HG03095 (cell line): ENCODE results near the gene CSTF2.
"Not testable (repeated sequence)": the region's sequence is repeated elsewhere in the genome, so short reads cannot be mapped to it uniquely, and the experiment has no call there.

Source experiments
- ATAC-seq: cut with Tn5 transposase; IDR thresholded peaks from one replicate; pipeline ENCODE4 v1.9.1; 2021; ENCODE audit warnings: moderate library complexity; ENCODE audit not compliant: unreplicated experiment

CSTF2 gene, protein sequence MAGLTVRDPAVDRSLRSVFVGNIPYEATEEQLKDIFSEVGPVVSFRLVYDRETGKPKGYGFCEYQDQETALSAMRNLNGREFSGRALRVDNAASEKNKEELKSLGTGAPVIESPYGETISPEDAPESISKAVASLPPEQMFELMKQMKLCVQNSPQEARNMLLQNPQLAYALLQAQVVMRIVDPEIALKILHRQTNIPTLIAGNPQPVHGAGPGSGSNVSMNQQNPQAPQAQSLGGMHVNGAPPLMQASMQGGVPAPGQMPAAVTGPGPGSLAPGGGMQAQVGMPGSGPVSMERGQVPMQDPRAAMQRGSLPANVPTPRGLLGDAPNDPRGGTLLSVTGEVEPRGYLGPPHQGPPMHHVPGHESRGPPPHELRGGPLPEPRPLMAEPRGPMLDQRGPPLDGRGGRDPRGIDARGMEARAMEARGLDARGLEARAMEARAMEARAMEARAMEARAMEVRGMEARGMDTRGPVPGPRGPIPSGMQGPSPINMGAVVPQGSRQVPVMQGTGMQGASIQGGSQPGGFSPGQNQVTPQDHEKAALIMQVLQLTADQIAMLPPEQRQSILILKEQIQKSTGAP

DNA sequence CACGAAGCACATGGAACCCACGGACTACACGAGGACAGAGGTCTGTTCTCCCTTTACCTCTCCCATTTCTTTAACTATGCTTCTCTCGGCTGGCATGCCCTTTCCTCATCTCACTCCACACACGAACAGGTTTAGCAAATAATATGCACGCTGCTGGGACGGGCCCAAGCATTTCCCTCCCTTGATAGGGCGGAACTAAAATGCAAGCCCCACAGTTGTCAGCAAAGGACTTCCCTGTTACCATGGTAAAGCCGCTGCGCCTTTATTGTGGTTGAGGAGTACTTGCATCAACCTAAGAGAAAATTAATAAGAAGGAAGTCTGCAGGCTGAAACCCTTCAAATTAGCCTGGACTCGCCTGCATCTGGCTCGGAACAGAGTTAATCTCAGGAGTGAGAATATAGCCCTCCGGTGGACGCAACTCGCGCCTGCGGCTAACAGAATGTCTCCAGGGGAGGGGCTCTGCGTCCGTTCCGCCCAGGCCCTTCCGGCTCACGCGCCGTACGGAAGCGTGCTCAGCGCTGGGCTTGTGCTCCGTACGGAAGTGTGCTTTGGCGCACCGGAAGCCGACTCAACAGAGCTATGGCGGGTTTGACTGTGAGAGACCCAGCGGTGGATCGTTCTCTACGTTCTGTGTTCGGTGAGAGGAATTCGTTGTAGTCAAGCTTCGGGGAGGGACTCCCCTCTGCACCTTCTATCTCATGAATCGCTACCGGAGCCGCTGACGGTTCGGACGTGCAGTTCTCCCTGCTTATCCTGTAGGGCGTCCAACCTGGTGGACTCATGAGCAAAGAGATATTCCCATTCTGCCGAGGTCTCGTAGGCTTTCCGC, at the start of gene CSTF2:
CSTF2 (plus strand) TSS at position 555 of the 830 bp plus-strand sequence; CDS start at position 581, 26 bp downstream.
- peak; percentile 99 for ATAC-seq

DNA sequence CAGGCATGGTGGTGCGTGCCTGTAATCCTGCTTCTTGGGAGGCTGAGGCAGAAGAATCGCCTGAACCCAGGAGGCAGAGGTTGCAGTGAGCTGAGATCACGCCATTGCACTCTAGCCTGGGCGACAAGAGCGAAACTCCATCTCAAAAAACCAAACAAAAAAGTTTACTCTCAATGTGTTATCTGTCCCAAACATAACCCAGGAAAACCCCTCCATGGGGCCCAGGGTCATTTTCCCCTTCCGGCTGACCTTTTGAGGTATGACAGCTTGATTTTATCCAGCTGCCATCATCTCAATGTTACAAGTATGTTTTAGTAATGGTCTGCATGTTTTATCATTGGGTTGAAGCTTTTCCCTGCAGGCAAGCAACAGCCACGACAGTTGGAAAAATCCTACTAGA, 23.8 kb upstream of the CSTF2 start:
- ATAC-seq, result not testable (repeated sequence)

DNA sequence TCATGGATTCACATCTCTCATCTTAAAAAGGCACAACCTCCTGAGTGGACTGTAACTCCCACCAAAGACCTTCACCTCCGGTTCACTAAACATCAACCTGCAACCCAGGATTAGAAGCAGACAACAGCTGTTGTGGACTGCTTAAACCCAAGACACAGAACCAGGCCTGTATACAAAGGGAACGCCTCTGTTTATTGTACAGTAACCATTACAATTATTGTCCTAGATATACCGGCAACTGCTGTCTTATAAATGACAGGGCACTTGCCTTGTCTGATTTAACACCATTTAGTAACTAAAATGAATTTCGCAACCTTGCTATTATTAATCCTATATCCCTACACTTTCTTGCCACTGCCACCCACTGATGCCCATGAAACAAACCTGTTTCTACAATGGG, 22.8 kb upstream of the CSTF2 start:
- no peak for ATAC-seq

DNA sequence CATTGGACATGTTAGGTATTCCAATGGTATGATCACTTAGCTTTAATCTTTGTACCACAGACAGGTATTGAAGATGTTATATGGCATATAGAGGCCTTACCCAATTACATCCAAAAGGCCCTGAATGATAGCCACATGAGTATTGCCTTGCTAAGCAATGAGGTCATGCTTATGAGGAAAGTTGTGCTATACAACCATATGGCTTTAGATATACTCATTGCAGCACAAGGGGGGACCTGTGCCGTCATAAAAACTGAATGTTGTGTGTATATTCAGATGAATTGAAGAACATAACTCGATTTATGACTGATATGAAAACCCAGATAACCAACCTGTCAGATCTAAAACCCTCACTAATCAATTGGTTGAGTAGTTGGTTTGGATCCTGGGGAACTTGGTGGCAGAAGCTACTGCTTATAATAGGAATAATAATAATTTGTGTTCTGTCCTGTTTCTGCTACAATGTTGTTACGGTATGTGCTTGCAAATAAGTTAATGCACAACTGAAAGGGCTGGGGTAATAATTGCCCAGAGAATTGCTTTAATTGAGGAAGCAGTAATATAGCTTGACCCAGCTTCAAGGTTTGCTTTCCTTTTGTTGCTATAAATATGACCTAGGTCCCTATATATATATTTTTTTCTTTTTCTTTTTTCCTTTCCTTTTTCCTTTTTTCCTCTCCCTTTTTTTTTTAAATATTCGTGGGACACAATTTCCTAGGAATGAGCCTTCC, 21.5 kb upstream of the CSTF2 start:
- ATAC-seq, result no peak

DNA sequence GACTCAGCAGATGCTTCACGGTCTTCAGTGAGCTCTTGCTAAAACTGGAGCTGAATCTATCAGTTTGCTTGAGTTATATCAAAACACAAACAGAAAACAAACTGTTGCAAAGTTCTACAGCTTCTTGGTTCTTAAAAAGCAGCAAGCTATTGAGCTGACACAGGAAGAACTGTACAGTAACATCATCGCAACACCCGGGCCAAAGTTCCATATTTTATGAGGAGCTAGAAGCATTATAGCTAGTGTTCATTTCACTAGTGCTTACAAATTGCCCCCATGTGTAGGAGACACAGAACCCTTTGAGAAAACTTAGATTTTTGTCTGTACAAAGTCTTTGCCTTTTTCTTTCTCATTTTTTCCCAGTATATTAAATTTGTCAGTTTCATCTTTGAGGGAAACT, 17.3 kb upstream of the CSTF2 start:
- no peak for ATAC-seq

DNA sequence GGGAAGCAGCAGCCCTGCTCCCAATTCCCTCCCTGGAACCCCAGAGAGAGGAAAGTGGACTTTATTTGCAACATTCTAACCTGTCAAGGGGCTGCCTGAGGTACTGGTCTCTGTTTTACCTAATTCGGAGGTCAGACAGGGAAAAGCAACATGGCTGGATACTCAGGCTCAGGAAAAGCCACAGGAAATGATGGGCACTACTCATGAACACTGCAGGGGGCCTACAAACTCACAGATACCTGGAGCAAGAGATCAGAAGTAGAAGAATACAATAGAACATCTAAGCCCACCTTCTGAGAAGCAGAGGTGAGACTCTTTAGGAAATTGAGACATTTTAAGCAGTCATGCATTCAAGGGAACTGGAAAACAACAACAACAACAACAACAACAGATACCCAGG, 15.4 kb upstream of the CSTF2 start:
- no peak for ATAC-seq

DNA sequence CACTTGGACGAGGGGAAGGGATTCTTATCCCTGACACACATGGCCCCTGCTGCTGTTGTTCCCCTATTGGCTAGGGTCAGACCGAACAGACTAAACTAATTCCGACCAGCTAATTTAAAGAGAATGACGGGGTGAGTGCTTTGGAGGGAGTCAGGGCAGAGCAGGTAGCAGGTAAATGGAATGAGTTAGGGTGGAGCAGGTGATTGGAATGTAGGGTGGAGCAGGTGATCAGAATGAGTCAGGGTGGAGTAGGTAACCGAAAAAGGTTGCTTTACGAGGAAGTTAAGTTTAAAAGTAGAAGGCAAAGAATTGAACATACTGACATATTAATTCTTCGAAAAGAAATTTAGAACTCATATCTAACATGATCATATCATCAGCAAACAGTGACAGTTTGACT, 11.9 kb upstream of the CSTF2 start:
- not testable (repeated sequence) for ATAC-seq

DNA sequence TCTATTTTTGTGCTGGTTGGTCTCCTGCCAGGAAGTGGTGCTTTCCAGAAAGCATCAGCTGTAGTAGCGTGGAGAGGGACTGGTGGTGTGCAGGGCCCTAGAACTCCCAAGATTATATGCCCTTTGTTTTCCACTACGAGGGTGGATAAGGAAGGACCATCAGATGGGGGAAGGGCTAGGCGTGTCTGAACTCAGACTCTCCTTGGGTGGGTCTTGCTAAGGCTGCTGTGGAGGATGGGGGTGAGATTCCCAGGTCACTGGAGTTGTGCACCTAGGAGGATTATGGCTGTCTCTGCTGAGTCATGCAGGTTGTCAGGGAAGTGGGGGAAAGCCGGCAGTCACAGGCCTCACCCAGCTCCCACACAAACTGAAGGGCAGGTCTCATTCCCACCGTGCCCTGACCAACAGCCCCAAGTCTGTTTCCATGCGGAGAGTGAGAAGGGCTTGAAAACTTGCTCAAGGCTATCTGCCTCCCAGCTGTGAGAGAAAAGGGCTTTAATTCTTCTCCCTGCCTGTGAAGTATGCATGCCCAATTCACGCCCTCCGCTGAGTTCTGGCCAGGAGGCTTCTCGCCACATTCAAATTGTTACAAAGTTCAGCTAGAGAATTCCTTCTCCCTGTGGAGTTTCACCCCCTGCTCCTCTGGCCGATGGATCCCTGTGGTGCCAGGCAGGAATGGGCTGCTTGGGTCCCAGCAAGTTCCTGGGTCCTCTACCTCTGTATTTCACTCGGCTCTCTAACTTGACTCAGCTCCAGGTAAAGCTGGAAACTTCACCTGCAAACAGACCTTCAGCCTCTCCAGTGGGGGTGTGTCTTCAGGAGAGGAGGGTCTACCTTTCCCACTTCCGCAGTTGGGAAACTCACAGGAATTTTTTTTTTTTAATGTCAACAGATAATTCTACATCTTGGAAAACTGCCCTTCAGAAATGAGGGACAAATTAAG, 7.7 kb upstream of the CSTF2 start:
- ATAC-seq, result no peak

DNA sequence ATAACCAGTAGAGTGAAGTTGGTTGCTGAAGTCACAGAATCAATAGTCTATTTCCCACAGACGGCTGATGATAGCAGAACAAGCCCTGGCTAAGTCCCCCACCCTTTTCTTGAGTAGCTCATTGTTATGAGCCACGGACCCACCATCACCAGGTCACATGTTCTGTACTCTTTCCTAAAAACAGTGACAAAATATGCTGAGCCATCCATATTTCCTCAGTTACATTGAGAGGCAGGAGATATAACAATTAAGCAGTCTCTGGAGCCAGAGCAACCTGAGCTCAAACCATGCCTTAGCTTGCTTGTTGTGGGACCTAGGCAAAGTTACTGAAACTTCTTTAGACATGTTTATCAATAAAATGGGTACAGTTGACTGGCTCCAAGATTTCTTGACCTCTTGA, 2.9 kb upstream of the CSTF2 start:
- ATAC-seq, result no peak

DNA sequence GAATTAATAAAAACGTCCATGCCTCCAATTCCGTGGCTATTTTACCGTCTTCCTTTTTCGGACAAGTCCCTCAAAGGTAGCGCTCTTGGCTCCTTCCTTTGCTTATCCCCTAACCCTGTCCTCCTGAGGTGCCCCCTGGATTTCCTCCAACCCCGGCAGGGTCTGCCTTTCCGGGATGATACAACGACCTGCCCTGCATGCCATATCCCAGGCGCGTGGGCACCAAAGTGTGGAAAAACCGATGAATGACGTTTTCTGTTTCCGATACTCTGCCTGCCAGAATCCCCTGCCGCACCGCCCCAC, 706 bp upstream of the CSTF2 start:
- ATAC-seq, result no peak

DNA sequence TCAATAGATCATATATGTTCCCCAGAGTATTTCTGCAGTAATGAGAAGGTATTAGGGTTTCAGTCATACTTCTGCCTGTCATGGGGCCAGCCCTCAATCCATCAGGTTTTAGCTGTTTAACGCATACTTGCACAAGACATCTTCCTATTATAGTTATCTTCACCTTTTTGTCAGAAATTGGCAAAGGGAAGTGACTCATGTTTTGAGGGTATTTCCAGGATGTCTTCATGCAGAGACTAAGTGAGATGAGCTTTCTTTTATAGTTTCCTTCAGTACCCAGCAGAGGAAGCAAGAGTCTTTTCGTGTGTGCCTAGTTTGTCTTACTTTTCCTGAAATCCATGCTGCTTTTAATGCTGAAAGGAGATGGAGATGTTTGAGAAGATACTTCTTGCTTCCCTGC, 9.5 kb downstream of the CSTF2 start:
- ATAC-seq, result peak; percentile 75

DNA sequence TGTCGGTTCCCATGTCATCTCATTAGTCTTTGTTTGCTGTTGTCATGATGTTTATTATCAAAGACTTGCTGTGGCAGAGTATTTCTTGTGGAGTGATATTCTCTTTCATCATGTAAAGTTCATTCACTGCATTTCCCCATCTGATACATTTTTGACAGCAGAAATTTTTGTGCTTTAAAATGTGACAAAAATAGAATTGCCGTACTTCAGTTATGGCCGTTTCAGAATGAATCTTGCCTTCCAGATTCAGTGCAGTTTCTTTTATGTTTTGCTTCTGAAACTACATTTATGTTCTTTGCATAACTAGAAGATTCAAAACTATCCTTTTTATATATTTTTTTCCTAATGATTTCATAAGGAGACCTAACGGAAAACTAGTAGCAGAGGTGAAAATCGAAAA, 10.0 kb downstream of the CSTF2 start:
- ATAC-seq, result peak; percentile 36

DNA sequence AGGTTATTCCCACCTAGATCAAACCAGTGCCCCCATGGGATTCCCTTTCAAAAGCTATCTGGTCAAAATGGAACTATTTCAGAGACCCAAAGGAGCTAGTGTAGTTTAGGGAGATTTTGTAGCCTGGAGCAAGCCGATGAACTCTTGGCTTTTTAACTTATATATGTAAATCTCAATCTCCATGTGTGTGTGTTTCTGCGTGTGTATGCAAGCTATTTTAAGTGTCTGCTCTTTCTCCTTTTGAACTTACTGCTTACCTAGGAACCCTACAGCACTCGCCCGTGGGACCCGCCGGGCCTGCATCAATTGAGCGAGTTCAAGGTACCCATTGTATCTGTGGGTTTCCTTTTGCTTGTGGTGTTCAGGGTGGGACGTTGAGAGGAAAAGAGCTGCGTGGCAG, 10.4 kb downstream of the CSTF2 start:
- ATAC-seq, result peak; percentile 46

DNA sequence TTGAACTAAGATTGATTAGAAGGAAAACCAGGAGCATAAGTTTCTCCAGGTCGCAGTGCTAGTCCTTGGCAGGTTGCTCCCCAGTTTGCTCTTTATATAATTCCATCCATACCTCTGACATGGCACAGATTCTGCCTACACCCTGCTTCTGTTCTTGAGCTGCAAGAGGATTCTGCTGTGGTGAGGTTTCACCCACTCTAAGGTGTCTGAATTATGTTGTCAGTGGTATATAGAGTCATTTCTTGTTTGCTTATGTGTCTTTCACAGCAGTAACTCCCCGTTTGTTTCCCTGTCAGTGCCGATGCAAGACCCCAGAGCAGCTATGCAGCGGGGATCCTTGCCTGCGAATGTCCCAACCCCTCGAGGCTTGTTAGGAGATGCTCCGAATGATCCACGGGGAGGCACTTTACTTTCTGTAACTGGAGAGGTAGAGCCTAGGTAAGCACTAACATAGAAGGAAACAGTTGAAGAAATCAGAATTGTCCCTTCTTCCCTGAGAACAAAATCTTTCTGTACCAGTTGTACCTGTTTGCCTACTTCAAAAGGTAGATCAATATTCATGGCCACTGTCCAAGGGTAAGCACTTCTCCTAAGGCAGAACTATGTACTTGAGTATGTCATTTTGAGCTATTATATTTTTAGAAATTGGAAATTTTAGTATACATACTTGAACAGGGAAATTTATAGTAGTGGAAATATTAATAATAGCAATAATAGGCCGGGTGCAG, 11.2 kb downstream of the CSTF2 start:
- ATAC-seq, result no peak

DNA sequence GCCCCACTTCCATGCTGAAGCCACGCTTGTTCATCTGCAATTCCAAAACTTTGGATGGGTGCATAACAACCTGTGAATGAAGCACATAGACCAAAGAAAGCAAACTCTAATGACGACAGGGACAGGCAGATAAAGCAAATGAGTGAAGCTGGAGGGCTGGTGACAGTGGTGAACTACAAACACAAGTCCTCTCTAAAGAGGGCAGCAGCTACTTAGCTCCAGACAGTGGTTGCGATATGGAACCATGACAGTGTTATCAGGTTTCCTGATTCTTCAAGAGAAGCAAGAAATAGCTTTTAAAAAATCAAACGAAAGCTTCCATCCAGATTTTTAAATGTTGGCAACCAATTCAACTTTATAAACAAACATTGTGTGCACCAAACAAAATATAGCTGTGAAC, 30.1 kb downstream of the CSTF2 start:
- ATAC-seq, result no peak

DNA sequence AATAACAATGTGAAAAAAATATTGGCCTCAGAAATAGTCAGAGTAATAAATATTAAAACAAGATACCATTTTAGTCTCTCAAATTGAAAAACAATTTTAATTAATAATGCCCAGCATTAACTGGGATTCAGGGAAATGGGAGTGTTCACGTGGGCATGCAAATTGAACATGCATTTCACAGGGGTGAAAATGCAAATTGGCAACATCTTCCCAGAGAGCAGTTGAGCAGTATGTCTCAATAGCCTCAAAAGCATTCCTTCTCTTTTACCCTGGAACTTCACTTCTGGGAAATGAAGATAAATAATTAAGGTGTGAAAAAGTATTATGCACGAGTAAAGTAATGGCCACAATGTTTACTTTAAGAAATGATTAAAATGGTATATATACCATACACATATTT, 32.6 kb downstream of the CSTF2 start:
- ATAC-seq, result no peak

DNA sequence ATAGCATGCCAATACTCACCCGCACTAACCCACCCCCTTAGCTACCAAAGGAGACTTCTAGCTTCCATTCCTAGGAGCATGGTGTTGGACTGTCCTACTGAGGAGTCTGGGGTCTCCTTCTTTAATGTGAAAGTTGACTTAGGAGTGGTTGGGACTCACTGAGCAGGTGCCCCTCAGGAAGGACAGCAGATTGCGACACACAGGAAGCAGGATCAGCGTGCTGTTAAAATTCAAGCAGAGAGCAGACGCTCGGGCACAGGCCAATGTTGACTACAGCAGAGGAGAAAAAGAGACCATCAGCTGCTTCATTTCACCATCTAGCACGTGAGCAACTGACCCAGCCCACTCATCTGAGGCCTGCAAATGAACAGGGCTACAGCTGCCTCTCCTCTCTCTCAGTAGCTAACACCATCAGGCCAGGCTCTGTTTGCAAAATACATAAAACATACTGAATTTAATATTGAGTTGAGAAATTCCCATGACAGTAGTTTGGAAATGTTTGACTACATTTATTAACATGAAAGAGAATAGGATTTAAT, 43.2 kb downstream of the CSTF2 start:
- ATAC-seq, result no peak

DNA sequence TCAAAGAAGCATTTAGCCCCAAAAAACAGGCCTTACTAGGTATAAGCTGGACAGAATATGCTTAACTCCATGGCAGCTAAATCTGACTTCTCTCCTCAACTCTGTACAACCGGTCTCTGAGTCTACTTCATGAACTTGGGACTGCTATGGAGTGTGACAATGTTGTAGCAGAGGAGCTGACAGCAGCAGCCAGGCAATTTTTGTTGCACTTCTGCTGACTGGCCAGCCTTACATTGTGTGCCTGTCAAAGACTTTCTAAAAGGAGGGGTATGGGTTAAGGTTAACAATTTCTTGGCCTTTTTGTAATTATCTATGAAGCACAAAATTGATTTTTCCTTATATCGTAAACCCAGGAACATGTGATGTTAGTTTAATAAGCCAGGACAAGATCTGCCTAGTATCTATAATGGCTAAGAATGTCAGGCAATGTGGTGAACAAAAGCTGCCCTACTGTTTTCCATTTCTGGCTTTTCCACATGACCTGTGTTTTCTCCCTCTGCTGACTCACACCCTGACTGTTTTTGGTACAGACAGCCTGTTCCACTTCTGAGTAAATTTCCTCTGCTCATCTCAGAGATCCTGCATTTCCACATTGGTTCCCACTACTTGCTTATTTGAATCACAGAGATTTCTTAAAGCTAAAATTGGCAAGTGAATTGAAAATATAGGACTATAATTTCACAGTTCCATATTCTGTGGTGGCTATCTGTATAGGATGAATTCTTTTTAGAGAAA, 44.6 kb downstream of the CSTF2 start:
- ATAC-seq, result no peak

DNA sequence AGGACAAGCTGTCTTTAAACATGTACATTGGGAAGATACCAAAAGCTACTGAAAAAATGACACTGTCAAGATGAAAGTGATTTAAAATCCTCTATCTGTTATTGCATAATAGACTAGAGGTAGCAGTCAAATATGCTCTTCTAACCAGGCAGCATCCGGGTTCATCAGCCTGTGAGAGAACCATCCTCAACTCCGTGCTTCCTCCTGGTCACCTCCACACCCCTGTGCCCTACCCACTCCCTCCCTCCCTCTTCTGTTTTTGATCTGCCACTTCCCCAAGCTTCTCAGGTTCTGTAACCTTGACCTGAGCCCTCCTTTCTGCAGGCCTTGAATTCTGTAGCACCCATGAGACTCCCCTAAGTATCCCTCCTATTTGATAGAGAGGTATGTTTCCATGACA, 48.1 kb downstream of the CSTF2 start:
- ATAC-seq, result no peak
